Activated CD8-positive, alpha-beta memory T cell treated with anti-CD3 and anti-CD28 coated beads for 24 hours (primary cell): Measurements from ENCODE around the gene CTNND2.

ENCODE experiments used
- DNase-seq: peaks from one replicate; pipeline ENCODE4 v3.0.0-alpha.2; 2020

The CTNND2 gene

GRCh38 chr5:11777096-11777495 lies 127.2 kb downstream of the CTNND2 start:
- no peak for DNase-seq

GRCh38 chr5:11770310-11770709 lies 133.9 kb downstream of the CTNND2 start:
- DNase-seq = no peak

- no peak for DNase-seq
Measured at GRCh38 chr5:11760934-11761603, 143.2 kb downstream of the CTNND2 start.

- no peak for DNase-seq
Measured at GRCh38 chr5:11758321-11758720, 145.9 kb downstream of the CTNND2 start.

GRCh38 chr5:11757661-11758060 lies 146.6 kb downstream of the CTNND2 start:
- DNase-seq = no peak

GRCh38 chr5:11737010-11737409 lies 167.2 kb downstream of the CTNND2 start:
- DNase-seq = no peak

GRCh38 chr5:11734369-11734768 lies 169.9 kb downstream of the CTNND2 start:
- no peak for DNase-seq

- no peak for DNase-seq
Measured at GRCh38 chr5:11733840-11734192, 170.4 kb downstream of the CTNND2 start.

- no peak for DNase-seq
Measured at GRCh38 chr5:11733185-11733839, 170.9 kb downstream of the CTNND2 start.

GRCh38 chr5:11724940-11725339 lies 179.3 kb downstream of the CTNND2 start:
- no peak for DNase-seq

- no peak for DNase-seq
Measured at GRCh38 chr5:11719888-11720481, 184.3 kb downstream of the CTNND2 start.

GRCh38 chr5:11715461-11716196 lies 188.6 kb downstream of the CTNND2 start:
- no peak for DNase-seq

GRCh38 chr5:11711932-11712331 lies 192.3 kb downstream of the CTNND2 start:
- no peak for DNase-seq

GRCh38 chr5:11709021-11709420 lies 195.2 kb downstream of the CTNND2 start:
- DNase-seq = no peak

GRCh38 chr5:11704916-11705315 lies 199.3 kb downstream of the CTNND2 start:
- DNase-seq = no peak

- no peak for DNase-seq
Measured at GRCh38 chr5:11700391-11700790, 203.9 kb downstream of the CTNND2 start.

GRCh38 chr5:11692636-11693035 lies 211.6 kb downstream of the CTNND2 start:
- no peak for DNase-seq

- DNase-seq = no peak
Measured at GRCh38 chr5:11687498-11687897, 216.7 kb downstream of the CTNND2 start.

- no peak for DNase-seq
Measured at GRCh38 chr5:11684607-11685006, 219.6 kb downstream of the CTNND2 start.

- DNase-seq = no peak
Measured at GRCh38 chr5:11683666-11684065, 220.6 kb downstream of the CTNND2 start.

- DNase-seq = no peak
Measured at GRCh38 chr5:11681796-11682195, 222.4 kb downstream of the CTNND2 start.

GRCh38 chr5:11679676-11680075 lies 224.6 kb downstream of the CTNND2 start:
- no peak for DNase-seq

- DNase-seq = no peak
Measured at GRCh38 chr5:11675184-11675583, 229.1 kb downstream of the CTNND2 start.
